HCT116 (cell line): ENCODE measurements around the gene BCR. TPM values are rescaled to one million over a fixed set of nuclear protein-coding genes. Genes with fewer than 3 reads are reported as not detected.

Experiments used
- ATAC-seq: fragments of 200-7000 bp; cut with Tn5 transposase; 2 replicates; pipeline ENCODE4 v1.9.1; 2020; ENCODE audit warnings: mild to moderate bottlenecking, moderate library complexity
- BruUV-seq: library from RNA; stranded (reverse); fragments of 400-500 nt; replicated peaks from 2 replicates; lab custom pipeline; 2021; lab: Mats Ljungman, UMichigan
- CTCF ChIA-PET: fragments of 300-600 bp; sonication (Branson Sonifier 250); formaldehyde crosslinking; loops from one replicate; lab custom pipeline; 2021; ENCODE audit warnings: antibody characterized with exemption; lab: Charles Lee
- POLR2A ChIA-PET: fragments of 300-600, 350-600 bp; sonication (Branson Sonifier 250); formaldehyde crosslinking; loops from one replicate; lab custom pipeline; 2021; ENCODE audit warnings: antibody characterized with exemption; lab: Charles Lee
- RAD21 ChIA-PET, 2 experiments: fragments of 300-600 bp; sonication (Branson Sonifier 250); formaldehyde crosslinking; loops; one replicate each; lab custom pipeline; 2023; ENCODE audit warnings: low total read pairs in 2 of 2; ENCODE audit not compliant: uncharacterized antibody in 2 of 2, unreplicated experiment in 2 of 2, low non-redundant PET in 1 of 2; lab: Charles Lee
- DNase-seq: peaks from one replicate; pipeline ENCODE4 v3.0.0-alpha.2; 2010; ENCODE audit warnings: low read depth, low spot score
- H2AFZ ChIP-seq: fragments of 200-600 bp; shearing (Covaris generic), sonication (generic); 2 replicates; pipeline ENCODE4 v1.6.1; 2017; ENCODE audit warnings: low read depth, mixed run types, mixed read lengths, antibody characterized with exemption, low read length; ENCODE audit not compliant: poor library complexity, severe bottlenecking
- H3K27ac ChIP-seq: 2 replicates; pipeline ENCODE4 v1.5.1; 2012; ENCODE audit warnings: low read depth, low read length
- H3K27me3 ChIP-seq: fragments of 200-600 bp; sonication (generic); 2 replicates; pipeline ENCODE4 v1.6.1; 2016; ENCODE audit warnings: mixed run types, low read length, mixed read lengths; ENCODE audit not compliant: insufficient read depth
- H3K36me3 ChIP-seq, 2 experiments: fragments of 200-500 bp in 1 of 2; fragments of 200-600 bp in 1 of 2; sonication (Bioruptor generic) in 1 of 2; sonication (generic) in 1 of 2; 2 replicates each; pipeline versions ENCODE4 v1.5.1 to v1.6.1; 2014 to 2016; ENCODE audit warnings: low read length in 2 of 2, inconsistent platforms in 1 of 2, mixed read lengths in 1 of 2, mixed run types in 1 of 2; ENCODE audit not compliant: insufficient read depth in 2 of 2, control insufficient read depth in 1 of 2
- H3K4me1 ChIP-seq, 2 experiments: fragments of 200-600 bp in 1 of 2; sonication (generic) in 1 of 2; 2 replicates each; pipeline versions ENCODE4 v1.5.1 to v1.6.1; 2012 to 2017; ENCODE audit warnings: low read length in 2 of 2, inconsistent platforms in 1 of 2, mild to moderate bottlenecking in 1 of 2, mixed read lengths in 1 of 2, mixed run types in 1 of 2, moderate library complexity in 1 of 2; ENCODE audit not compliant: insufficient read depth in 2 of 2, control insufficient read depth in 1 of 2
- H3K4me2 ChIP-seq: fragments of 200-600 bp; sonication (generic); 2 replicates; pipeline ENCODE4 v1.6.1; 2017; ENCODE audit warnings: mixed run types, low read length, mixed read lengths
- H3K4me3 ChIP-seq, 2 experiments: fragments of 200-600 bp in 1 of 2; sonication (generic) in 1 of 2; replicated peaks in 1 of 2; 2 replicates each; pipeline ENCODE4 v1.5.1; 2011 to 2016; ENCODE audit warnings: low read length in 2 of 2, control low read depth in 1 of 2, low read depth in 1 of 2, mild to moderate bottlenecking in 1 of 2, mixed read lengths in 1 of 2, mixed run types in 1 of 2
- H3K79me2 ChIP-seq: fragments of 200-600 bp; sonication (generic); 2 replicates; pipeline ENCODE4 v1.6.1; 2017; ENCODE audit warnings: mild to moderate bottlenecking, mixed run types, low read length, moderate library complexity, mixed read lengths; ENCODE audit not compliant: insufficient read depth
- H3K9ac ChIP-seq: fragments of 200-600 bp; sonication (generic); 2 replicates; pipeline ENCODE4 v1.6.1; 2016; ENCODE audit warnings: low read length, mixed read lengths
- H3K9me2 ChIP-seq: fragments of 200-600 bp; sonication (generic), shearing (Covaris generic); 2 replicates; pipeline ENCODE4 v1.6.1; 2017; ENCODE audit warnings: mixed run types, mild to moderate bottlenecking, moderate library complexity; ENCODE audit not compliant: insufficient read depth
- H3K9me3 ChIP-seq, 2 experiments: fragments of 200-500 bp in 1 of 2; fragments of 200-600 bp in 1 of 2; sonication (Bioruptor generic) in 1 of 2; sonication (generic) in 1 of 2; 2 replicates each; pipeline ENCODE4 v1.6.1; 2014 to 2017; ENCODE audit warnings: low read length in 2 of 2, mixed read lengths in 2 of 2, inconsistent platforms in 1 of 2, low read depth in 1 of 2, mild to moderate bottlenecking in 1 of 2, mixed run types in 1 of 2, moderate library complexity in 1 of 2; ENCODE audit not compliant: control insufficient read depth in 1 of 2, insufficient read depth in 1 of 2
- H4K20me1 ChIP-seq: fragments of 200-600 bp; sonication (generic), shearing (Covaris generic); 2 replicates; pipeline ENCODE4 v1.6.1; 2017; ENCODE audit warnings: mixed run types, mild to moderate bottlenecking, moderate library complexity; ENCODE audit not compliant: insufficient read depth
- ATF3 ChIP-seq: IDR thresholded peaks from 2 replicates; pipeline ENCODE4 v1.6.1; 2012
- CTCF ChIP-seq, 3 experiments: fragments of 200-600 bp in 1 of 3; sonication (generic) in 1 of 3; IDR thresholded peaks in 2 of 3; conservative IDR thresholded peaks in 1 of 3; 2 replicates each; pipeline ENCODE4 v1.5.1; 2012 to 2017; ENCODE audit warnings: low read depth in 2 of 3, low read length in 2 of 3, antibody characterized with exemption in 1 of 3, borderline replicate concordance in 1 of 3, control low read depth in 1 of 3, mild to moderate bottlenecking in 1 of 3, mixed read lengths in 1 of 3, mixed run types in 1 of 3, moderate library complexity in 1 of 3; ENCODE audit not compliant: insufficient read depth in 1 of 3
- POLR2AphosphoS5 ChIP-seq: IDR thresholded peaks from 2 replicates; pipeline ENCODE4 v1.6.1; 2011; ENCODE audit warnings: mild to moderate bottlenecking, low read depth, low read length, moderate library complexity
- REST ChIP-seq: IDR thresholded peaks from 2 replicates; pipeline ENCODE4 v1.6.1; 2012; ENCODE audit warnings: low read depth
- SIN3A ChIP-seq: IDR thresholded peaks from 2 replicates; pipeline ENCODE4 v1.6.1; 2012; ENCODE audit warnings: low read depth
- SRF ChIP-seq: IDR thresholded peaks from 2 replicates; pipeline ENCODE4 v1.6.1; 2012; ENCODE audit warnings: low read depth
- intact Hi-C: fragments of 100-400 bp; cut with micrococcal nuclease; formaldehyde crosslinking; loops from 2 replicates; pipeline ENCODE4 v1.10.0; 2022
- total RNA-seq: library from RNA; stranded (reverse); gene quantifications from one replicate; pipeline ENCODE4 v1.2.1, GENCODE V29; 2021; ENCODE audit not compliant: unreplicated experiment

Gene BCR
- total RNA-seq, 1 experiment from 2014 or later: 39.7 TPM

GRCh38 chr22:23149743-23150238, 30.5 kb upstream of the BCR start (continued):
- TF ChIP-seq CTCF (IDR thresholded peaks at IDR 0.05 in 2 of 3, conservative IDR thresholded peaks at IDR 0.05 in 1 of 3; ENCODE audit: borderline replicate concordance in 1 of 3, insufficient read depth in 1 of 3, low read depth in 2 of 3, low read length in 2 of 3) (no peak), REST (no peak), ATF3 (no peak), POLR2AphosphoS5 (no peak), SIN3A (no peak), SRF (no peak)

- no peak for ATAC-seq
- Histone ChIP-seq H3K4me1 (peaks cover 9 to 21% of the 10 kb centered on the region in 2 experiments), H3K9ac (no peak overlapping the region), H3K4me3 (no peak overlapping the region), H3K36me3 (no peaks in the 10 kb centered on the region), H3K9me2 (no peaks in the 10 kb centered on the region), H3K27ac (no peak overlapping the region), H2AFZ (no peak overlapping the region), H3K9me3 (no peaks in the 10 kb centered on the region), H4K20me1 (no peaks in the 10 kb centered on the region), H3K4me2 (no peak overlapping the region), H3K27me3 (no peaks in the 10 kb centered on the region), H3K79me2 (no peaks in the 10 kb centered on the region)
- intact Hi-C loops: no loop called here
- ChIA-PET RAD21 (no interaction called here), POLR2A (no interaction called here), CTCF (no interaction called here)
- BruUV-seq: no TSS peak
- DNase-seq: no peak
- TF ChIP-seq SIN3A: no peak
Measured at GRCh38 chr22:23150762-23151161, 29.5 kb upstream of the BCR start.
